Suppressor macrophage (primary cell): ENCODE measurements around the gene CD2.

Experiments used
- DNase-seq, 4 experiments: peaks; one replicate each; pipeline ENCODE4 v3.0.0-alpha.2; 2020 to 2022
- total RNA-seq, 17 experiments: gene quantifications; one replicate each; lab custom pipeline; 2026; ENCODE audit warnings: mixed read lengths in 6 of 17, inconsistent platforms in 3 of 17; lab: John Stamatoyannopoulos, UW

The CD2 gene, protein sequence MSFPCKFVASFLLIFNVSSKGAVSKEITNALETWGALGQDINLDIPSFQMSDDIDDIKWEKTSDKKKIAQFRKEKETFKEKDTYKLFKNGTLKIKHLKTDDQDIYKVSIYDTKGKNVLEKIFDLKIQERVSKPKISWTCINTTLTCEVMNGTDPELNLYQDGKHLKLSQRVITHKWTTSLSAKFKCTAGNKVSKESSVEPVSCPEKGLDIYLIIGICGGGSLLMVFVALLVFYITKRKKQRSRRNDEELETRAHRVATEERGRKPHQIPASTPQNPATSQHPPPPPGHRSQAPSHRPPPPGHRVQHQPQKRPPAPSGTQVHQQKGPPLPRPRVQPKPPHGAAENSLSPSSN
- 0 to 0.88 (median 0.12) reads per million in 17 experiments for total RNA-seq

DNA sequence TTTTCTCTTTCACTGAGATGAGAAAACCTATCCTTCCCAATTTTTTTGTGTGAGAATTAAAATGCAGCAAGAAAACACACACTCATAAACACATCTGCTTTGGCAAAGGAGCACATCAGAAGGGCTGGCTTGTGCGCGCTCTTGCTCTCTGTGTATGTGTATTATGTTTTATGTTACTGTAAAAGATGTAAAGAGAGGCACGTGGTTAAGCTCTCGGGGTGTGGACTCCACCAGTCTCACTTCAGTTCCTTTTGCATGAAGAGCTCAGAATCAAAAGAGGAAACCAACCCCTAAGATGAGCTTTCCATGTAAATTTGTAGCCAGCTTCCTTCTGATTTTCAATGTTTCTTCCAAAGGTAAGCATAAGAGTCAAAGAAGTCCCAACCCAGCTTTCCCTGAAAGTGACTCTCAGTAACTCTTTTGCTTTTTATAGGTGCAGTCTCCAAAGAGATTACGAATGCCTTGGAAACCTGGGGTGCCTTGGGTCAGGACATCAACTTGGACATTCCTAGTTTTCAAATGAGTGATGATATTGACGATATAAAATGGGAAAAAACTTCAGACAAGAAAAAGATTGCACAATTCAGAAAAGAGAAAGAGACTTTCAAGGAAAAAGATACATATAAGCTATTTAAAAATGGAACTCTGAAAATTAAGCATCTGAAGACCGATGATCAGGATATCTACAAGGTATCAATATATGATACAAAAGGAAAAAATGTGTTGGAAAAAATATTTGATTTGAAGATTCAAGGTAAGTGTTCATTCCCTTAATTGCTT is at the start of gene CD2:
Gene CD2, plus strand, starts transcription at position 233 of the 780 bp plus-strand sequence. Its CDS starts 63 bp downstream, at position 296.
- DNase-seq: peak; percentile 21 to 65 (median 48)

DNA sequence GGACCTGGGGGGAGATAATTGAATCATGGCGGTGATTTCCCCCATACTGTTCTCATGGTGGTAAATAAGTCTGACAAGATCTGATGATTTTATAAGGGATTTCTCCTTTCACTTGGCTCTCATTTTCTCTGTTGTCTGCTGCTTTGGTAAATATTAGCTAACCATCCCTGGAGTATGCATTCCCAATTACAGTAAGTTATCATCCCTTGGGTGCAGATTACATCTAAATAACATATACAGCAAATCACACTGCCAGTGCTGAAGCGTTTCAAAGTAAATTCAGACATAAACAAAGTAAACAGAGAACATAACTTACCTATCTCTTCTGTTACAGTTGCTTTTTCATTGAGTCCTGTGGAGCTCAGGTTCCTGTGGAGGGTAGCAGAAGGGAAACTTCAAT is 48.1 kb upstream of the CD2 start:
- DNase-seq: no peak

DNA sequence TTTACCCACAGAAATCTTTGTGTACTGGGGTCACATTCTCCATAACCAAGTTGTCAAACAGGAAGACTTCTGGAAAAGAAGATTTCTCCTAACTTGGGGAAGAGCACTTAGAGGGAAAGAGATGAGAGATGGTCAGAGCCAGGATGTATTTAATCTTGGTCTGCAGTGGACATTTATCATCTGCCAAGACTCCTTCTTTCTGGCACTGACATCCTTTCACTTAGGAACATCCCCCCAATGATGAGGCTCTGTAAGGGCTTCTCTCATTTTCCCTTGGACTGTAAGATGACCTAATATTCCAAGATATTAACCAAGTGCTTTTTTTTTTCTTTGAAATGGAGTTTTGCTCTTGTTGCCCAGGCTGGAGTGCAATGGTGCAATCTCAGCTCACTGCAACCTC is 47.4 kb upstream of the CD2 start:
- no peak for DNase-seq

DNA sequence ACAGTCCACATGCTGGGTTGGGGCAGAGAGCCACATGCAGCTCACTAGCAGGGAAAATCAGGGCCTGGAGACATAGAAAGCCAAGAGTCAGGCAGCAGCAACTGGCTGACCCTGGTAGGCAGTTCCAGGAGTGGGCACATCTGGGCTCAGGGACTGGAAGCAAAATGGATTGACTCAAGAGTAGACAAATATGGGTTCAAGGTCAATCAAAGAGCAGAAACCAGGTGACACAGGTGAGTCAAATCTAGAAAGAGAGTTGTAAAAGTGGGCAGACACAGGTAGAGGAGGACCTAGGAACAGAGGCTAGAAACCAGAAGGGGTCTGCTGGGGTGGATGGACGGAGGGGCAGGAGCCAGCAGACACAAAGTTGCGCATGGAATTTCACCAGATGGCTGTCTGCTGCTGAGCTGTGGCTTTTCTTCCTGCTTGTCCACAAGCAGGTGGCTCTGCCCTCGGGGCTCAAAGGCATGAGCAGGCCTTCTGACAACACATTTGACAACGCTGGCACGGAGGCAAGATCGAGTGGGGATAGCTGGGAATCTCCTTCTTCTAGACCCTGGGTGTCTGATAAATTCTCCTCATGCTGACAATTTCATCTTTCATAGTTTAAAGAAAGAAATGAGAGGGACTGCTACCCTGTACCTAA is 45.9 kb upstream of the CD2 start:
- no peak for DNase-seq

DNA sequence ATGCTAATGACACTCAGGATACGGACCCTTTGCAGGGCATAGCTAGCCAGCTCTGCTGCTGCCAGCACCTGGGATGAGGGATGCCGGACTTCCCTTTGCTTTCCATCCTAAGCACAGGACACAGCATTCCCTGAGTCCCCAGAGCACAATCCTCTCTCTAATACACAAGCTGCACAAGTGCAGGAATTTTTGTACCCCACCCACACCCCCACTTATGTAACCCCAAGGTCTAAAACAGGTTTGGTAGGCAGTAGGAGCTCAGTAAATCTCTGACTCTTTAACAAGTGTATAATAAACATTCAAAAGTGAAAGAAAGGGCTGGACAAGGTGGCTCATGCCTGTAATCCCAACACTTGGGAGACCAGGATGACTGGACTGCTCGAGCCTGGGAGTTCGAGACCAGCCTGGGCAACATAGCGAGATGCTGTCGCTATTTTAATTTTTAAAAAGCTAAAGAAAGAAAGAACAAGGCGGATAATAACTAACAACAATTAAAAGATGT is 44.5 kb upstream of the CD2 start:
- DNase-seq: no peak

DNA sequence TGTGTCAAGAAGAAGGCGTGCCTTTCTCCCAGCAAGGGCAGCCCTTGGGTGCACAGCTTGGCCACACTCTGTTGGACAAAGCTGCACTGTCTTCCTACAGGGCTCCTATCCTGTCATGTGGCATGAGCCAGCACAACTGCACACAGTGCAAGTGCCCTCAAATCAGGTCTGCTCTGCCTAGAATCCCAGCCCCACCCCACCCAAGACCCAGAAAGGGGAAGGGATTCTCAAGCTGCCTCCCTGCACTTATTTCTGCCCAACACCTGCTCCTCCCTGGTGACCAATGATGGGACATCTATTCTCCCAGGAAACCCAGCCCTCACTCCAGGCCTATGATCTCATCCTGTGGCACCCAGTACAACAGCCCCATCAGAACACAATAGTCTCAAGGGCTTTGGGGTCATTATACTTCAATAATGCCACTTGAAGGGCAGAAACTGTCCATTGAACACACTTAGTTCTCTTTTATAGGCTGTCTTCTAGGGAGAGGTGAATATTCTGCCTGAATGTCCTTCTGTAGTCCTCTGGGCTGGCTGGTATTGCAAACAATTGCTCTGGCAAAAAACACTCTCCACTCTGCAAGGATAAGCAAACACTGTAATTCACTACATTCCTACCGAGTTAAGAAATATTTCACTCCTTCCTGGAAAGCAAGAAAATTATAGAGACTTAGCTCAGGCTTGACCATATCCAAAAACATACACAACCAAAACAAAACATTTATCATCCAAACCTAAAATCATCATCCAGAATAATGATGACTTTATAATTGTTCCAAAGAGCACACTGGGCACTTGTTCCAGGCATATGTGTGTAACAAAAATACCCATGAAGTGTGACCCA is 43.6 kb upstream of the CD2 start:
- DNase-seq: no peak

DNA sequence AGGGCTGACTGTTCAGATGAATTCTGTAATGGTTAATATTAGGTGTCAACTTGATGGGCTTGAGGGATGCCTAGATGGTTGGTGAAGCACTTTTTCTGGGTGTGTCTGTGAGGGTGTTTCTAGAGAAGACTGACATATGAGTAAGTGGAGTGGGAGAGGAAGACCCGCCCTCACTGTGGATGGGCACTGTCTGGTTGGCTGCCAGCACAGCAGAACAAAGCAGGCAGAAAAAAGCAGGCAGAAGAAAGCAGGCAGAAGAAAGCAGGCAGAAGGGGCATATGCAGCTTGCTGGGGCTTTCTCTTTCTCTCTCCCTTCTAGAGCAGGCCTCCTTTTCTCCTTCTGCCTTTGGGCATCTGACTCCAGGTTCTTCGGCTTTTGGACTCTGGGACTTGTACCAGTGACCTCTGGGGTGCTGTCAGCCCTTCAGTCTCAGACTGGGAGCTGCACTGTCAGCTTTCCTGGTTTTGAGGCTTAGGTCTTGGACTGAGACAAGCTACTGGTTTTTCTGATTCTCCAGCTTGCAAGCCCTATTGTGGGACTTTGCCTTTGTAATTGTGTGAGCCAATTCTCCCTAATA is 42.9 kb upstream of the CD2 start:
- DNase-seq: peak; percentile 14 to 31 (median 21)

DNA sequence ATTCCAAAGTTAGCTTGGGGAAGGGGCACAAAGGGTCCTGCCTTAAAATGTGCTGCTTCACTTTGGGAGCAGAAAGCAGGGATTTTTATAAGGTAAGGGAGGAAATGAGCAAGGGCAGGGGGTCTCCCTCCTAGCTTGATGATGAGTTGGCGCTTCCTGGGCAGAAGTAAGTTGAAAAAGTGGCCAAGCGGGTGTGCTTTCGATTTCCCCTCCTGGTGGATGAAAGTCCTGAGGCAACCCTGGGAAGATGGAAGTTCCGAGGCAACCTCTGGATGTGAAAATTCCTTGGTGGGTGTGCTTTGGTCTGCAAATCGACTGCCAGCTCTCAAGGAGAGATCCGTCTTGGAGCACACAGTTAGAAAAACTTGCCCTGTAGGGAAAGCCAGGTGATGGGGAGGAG is 41.7 kb upstream of the CD2 start:
- DNase-seq: no peak

DNA sequence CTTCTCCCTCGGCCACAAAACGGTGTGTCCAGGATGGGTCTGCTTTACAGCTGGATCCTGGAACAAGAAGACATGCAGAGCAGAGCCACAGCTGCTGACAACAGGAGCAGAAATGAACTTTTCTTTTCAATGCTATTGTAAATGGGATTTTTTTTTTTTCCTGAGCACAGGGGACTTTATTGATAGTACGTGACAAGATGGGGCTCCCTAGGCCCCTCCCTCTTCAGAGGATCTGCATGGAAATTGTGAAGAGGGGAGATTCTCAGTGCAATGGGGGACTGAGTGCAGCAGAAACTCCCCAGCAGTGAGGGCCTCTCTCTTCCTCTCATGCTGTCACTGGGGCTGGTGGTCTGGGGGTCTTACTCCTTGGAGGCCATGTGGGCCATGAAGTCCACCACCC is 40.8 kb upstream of the CD2 start:
- no peak for DNase-seq

DNA sequence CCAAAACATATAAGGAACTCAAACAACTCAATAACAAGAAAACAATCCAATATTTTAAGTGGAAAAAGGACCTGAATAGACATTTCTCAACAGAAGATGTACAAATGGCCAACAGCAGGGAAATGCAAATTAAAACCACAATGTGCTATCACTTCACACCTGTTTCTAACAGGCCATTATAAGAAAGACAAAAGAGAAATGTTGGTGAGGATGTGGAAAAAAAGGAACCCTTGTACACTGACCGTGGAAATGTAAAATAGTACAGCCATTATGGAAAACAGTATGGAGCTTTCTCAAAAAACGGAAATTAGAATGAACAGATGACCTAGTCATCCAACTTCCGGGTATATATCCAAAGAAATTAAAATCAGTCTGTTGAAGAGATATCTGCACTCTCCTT is 37.8 kb upstream of the CD2 start:
- no peak for DNase-seq

DNA sequence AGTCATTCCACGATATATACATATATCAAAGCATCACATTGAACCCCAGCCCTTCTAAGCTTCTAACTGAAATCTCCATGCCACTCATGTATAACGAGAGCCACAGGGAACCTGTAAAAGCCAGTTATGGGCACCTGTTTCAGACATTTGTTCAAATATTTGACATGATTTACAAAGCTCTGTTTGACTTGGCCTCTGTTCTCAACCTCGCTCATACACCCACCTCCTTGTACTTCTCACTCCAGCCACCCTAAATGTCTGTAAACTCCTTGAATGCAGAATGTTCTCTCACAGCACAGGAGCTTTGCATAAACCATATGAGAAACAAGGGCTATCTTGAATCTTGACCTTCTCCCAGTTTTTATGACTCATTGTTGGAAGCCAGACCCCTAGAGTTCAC is 36.9 kb upstream of the CD2 start:
- no peak for DNase-seq

DNA sequence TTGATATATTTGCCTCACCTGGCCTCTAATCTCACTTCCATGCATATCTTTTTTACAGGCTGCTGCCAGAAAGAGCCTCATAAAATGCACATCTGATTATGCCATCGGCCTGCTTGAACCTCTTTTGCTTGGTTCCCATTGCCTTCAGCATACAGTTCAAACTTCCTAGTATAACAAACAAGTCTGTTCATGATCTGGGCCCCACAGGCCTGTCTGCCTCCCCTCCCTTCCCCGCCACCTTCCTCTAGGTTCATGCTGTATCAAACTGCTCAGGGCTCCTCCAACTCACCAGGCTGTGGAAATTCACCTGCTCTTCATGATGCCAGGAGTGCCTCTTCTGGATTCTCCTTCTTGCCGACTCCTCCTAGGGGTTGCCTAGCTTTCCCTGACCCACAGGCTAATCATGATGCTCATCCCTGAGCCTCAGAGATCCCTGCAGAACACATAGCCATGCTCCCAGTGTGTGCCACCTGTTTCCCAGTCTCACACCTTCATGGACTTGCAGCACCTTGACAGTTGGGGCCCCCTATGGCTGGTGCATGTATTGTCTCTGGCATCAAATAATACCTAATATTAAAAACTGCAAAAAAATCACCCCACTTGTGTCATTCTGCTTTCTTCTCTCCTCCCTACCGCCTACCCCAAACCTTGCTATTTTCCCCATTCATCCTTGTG is 33.7 kb upstream of the CD2 start:
- no peak for DNase-seq

DNA sequence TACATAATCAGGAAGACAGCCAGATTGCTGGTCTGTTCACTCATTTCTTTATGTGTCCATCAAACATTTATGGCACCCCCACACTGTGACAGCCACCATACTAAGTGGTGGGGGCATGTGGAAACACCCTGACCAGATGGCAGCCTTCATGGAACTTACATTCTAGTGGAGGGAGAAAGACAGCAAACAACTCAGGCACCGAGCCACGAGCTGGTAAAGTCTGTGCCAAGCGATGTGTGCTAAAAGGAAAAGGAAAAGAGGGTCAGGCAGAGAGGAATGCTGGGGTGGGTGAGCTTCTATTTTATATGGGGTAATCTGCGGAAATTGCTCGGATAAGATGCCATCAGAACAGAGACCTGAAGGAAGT is 33.2 kb upstream of the CD2 start:
- DNase-seq: no peak

DNA sequence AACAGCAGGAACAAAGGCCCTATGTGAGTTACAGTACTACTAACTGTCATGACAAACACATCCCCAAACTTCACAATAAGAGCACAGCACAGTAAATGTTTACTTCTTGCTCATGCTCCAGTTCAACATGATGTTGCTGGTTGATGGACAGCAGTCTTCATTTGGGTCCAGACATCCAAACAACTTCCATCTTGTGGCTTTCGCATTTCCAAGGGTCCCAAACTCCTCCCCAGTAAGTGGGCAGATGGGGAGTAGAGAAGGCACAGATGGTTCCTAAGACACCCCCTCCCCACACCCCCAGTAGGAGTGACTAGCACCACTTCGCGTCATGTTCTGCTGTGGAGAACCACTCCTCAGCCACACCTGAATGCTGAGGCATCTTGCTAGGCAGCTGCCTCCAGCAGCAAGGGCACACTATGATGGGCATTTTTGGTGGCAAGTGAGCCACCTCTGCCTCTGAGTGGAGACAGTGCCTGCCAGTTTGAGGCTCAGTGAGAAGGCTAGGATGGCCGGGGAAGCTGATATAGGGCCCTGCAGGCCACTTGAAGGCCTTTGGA is 32.7 kb upstream of the CD2 start:
- DNase-seq: no peak

DNA sequence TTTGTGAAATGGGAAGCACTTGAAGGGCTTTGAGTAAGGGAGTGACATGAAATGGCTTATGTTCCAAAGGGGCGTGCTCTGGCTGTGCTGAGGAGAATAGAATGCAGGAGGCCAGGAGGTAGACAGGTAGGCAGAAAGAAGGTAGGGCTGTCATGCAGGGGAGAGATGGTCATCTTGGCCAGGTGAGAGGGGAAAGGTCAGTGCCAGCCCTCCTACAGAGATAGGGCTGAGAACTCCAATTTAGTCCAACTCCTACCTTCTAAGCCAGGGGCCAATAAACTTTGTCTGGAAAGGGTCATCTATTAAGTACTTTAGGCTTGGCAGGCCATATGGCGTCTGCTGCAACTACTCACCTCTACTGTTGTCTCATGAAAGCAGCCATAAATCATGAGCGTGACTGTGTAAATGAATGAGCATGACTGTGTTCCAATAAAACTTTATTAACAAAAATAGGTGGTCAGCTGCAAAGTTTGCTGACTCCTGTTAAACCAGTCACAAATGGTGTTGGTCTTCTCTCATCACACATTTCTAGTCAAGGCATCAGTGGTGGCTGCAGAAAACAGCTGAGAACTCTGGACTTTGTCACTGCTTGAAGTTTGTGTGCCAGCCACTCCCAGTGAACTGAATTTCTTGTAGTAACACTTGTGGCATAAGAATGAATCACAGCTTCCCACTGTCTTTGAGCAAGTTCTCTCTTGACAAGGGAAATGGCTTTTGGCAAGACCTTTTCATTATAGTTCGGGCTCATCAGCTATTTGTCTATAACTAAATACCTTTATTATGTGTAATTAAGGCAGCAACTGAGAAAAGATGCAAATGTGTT is 32.0 kb upstream of the CD2 start:
- peak; percentile 57 to 81 (median 70) for DNase-seq

DNA sequence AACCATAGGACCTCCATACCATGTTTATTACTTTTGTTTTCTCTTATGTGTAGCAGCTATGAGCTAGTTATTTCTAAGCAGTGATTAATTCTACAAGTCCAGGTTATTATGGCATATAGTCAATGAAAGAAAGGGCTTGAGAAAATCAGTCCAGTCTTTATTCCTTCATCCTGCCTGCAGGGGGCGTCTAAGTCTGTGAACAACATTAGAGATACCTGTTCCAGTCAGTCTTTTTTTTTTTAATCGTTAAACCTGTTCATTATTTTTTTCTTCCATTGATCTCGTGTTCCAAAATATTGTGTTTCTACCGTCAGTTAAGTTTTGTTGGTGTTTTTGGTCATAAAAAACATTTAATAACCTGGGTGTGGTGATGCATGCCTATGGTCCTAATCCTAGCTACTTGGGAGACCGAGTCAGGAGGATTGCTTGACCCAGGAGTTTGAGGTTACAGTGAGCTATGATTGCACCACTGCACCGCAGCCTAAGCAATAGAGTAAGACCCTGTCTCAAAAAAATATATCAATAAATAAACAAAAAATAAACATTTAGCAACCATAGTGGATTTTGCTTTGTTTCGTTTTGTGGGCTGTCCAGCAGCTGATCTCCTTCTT is 29.4 kb upstream of the CD2 start:
- peak; percentile 68 to 87 (median 69) for DNase-seq

DNA sequence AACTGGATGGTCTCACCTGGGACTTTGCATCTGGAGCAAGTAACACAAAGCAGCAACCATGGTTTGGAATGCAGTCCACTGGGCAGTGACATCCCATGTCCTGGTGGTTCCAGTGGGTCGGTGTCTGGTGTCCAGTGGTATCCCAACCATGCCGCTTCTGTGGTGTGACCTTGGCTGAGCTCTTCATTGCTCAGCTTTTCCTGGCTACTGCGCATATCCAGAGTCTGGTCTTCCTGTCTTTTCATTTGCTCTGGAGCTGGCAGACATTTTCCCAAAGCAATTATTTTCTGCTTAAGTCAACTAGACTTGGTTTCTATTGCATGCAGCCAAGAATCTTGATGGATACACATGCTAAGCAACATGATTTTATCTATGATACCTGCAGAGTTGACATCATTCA is 28.4 kb upstream of the CD2 start:
- DNase-seq: no peak

DNA sequence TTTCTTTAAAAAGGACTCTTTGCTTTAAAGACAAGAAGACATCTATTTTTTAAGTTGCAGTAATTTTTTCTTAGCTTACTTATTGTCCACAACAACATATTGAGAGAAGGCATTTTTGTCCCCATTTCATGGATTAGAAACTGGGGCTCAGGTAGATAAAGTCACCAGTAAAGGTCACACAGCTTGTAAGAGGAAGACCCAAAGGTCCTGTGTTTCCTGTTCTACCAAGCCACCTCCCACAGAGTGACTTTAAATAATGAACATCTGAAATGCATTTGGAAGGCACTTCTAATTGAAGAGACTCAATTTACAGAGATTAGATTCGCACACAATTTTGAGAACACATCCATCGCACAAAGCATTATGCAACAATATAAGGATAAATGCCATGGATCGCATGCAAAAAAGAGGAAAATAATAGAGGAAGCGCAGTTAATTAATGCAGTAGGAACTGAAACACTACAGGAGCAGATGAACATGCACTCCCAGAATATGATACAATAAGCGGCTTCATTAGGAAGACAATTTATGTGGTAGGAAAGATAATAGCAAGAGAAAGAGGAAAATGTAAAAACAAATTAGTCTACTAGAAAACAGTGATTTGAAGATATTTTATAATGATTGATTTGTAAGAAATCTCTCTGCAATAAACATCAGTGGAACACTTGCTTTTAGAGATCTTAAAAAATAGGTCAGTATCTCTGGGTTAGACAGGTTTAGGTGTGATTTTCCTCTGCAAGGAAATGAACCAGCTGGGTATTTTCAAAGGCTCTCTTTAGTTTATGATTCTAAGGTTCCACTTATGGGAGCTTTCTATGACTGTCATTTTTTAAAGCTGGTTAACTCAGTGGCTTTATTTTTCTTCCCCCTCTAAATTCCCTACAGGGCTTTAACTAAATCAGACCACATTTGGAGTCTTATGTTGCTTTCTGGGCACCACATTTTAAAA is 27.1 kb upstream of the CD2 start:
- DNase-seq: peak; percentile 20 to 81 (median 54)

DNA sequence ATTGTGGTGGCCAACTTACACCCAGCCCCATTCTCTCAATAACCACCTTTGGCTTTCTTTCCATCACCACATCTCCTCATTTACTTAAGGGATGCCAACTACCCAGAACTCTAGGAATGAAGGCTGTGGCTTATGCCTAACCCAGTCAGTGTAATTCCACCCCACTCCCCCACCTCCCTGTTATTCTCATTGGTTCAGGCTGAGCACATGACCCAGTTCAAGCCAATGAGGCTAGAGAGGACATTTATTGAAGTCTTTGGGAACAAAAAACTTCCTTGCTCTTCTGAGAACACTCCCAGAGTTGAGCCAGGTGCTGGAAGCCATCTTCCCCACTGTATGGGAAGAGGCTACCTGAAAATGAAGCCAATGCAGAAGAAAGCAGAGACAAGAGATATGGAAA is 22.8 kb upstream of the CD2 start:
- DNase-seq: no peak
